ENCODE results near the gene MNAT1.

Gene MNAT1

GRCh38 chr14:60968099-60968498 lies 233.5 kb downstream of the MNAT1 start:
- DNase-seq (ENCODE audit: low read depth) = no peak

- no peak for DNase-seq (ENCODE audit: low read depth)
Measured at GRCh38 chr14:60968671-60969070, 234.1 kb downstream of the MNAT1 start.

DNA sequence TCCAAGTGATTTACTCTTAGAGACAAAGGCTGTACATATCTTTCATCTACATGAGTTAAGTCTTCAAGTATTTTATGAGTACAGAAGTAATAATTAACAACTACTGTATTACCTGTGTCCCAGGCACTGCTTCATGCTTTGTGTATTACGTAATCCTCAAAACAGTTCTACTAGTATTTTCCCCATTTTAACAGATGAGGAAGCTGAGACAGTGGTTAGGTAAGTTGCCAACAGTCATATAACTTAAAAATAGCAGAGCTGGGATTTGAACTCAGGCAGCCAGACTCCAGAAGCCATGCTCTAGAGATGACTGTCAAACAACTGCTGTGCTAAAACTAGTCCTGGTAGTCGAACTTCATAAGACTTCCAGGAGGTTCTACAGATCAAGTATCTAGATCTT lies 235.6 kb downstream of the MNAT1 start:
- no peak for DNase-seq (ENCODE audit: low read depth)

- DNase-seq (ENCODE audit: low read depth) = no peak
Measured at GRCh38 chr14:60971271-60971670, 236.7 kb downstream of the MNAT1 start.

- DNase-seq (ENCODE audit: low read depth) = no peak
Measured at GRCh38 chr14:60972295-60972694, 237.7 kb downstream of the MNAT1 start.

DNA sequence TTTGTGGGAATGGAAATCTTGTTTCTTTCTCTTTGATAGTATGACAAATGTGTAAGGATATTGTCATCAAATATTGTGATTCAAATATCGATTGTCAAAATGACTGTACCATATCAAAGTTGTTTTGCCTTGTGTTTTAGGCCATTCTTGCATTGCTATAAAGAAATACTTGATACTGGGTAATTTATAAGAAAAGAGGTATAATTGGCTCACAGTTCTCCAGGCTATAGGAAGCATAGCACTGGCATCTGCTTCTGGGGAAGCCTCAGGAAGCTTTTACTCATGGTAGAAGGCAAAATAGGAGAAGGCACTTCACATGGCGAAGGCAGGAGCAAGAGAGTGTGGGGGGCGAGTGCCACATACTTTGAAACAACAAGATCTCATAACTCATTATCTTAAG lies 238.5 kb downstream of the MNAT1 start:
- DNase-seq (ENCODE audit: low read depth) = no peak

- no peak for DNase-seq (ENCODE audit: low read depth)
Measured at GRCh38 chr14:60974090-60974651, 239.6 kb downstream of the MNAT1 start.

DNA sequence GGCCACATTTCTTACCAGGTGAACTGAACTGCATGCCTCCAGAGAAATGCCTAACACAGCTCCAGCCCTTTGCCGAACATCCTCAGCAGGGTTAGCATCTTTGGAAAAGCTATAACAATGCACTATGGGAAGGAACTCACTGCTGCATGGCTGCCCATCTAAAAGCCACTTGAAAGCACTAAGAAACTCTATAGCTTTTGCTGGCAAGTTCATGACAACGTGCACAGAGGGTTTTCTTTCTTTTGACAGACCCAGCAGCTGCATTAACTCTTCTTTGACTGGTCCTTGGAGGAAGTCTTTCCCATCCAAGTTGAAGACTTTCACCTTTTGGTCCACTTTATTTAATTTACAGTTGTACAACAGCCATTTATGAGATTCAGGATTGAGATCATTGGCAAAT lies 241.0 kb downstream of the MNAT1 start:
- DNase-seq (ENCODE audit: low read depth) = no peak

DNA sequence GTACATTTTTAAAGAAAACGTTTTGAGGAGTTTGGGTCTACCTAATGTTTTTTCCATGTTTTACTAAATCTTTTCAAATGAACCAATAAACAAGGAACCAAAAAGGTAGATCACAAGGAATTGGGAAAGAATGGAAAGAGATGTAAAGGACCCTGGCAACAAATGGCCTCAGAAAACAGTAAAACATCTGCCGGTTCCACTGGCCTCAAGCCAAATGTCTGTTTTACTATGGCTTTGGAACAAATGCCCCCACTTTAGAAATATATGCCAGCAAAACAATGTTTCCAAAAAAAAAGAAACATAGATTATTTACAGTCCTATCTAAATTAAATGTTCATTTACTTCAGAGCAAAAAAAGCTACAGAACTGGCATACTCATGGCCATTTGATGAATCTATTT lies 243.3 kb downstream of the MNAT1 start:
- DNase-seq (ENCODE audit: low read depth) = no peak

GRCh38 chr14:60980811-60981632 lies 246.5 kb downstream of the MNAT1 start, which contains the start of the genes SLC38A6 and TRMT5:
Gene SLC38A6, plus strand, starts transcription at chr14:60981245. Its CDS starts 33 bp downstream, at chr14:60981278.
Gene TRMT5, minus strand, starts transcription at chr14:60981079. Its CDS starts 106 bp downstream, at chr14:60980973.
- DNase-seq (ENCODE audit: low read depth) = peak; percentile 93

- DNase-seq (ENCODE audit: low read depth) = peak; percentile 56
Measured at GRCh38 chr14:60981633-60982455, 247.3 kb downstream of the MNAT1 start.

GRCh38 chr14:60984196-60984595 lies 249.6 kb downstream of the MNAT1 start:
- no peak for DNase-seq (ENCODE audit: low read depth)

DNA sequence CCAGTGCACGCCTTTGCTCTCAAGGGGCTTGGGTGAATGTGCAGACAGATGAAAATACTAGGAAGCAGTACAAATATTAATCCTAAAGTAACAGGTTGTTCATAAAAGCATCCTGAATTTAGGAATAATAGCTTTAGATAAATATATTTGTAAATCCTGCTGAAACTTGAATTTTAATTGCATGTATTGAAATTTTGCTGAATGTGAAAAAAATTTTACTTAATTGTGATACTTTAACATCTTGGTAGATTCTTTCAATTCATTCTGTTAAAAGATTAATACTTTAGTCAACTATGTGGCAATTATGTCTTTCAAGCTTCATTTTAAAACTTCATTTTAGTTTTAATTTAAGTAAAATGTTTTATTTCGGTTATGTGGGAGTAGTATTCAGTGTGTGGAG lies 251.9 kb downstream of the MNAT1 start:
- DNase-seq (ENCODE audit: low read depth) = no peak

GRCh38 chr14:60989599-60989998 lies 255.0 kb downstream of the MNAT1 start:
- DNase-seq (ENCODE audit: low read depth) = peak; percentile 39

DNA sequence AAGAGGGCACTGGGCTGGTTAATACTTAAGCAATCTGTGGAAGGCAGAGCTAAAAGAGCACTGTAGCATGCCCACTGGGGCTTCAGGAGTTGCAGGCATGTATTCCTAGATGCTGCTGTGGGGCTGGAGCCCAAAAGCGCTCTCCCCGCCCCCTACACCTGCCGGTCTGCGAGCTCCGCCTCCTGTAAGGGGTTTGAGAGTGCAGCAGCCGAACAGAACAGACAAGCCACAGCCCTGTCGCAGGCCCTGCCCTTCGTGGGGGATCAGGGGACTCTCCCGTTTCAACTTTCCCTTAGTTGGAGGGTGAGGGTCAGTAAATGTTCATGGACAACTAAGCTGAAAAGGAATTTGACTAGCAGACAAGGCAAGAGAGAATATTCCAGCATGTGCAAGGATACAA lies 264.1 kb downstream of the MNAT1 start:
- no peak for DNase-seq (ENCODE audit: low read depth)

DNA sequence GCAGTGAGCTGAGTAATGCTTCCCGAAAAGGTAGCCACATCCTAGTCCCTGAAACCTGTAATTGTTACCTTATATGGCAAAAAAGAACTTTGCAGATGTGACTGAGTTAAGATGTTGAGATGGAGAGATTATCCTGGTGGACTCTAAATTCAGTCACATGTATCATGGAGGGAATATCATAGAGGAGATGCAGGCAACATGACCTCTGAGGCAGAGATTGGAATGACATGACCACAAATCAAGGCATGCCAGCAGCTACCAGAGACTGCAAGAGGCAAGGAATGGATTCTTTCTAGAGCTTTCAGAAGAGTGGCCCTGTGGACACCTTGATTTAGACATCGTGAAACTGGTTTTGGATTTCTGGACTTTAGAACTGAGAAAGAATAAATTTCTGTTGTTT lies 265.0 kb downstream of the MNAT1 start:
- DNase-seq (ENCODE audit: low read depth) = no peak

DNA sequence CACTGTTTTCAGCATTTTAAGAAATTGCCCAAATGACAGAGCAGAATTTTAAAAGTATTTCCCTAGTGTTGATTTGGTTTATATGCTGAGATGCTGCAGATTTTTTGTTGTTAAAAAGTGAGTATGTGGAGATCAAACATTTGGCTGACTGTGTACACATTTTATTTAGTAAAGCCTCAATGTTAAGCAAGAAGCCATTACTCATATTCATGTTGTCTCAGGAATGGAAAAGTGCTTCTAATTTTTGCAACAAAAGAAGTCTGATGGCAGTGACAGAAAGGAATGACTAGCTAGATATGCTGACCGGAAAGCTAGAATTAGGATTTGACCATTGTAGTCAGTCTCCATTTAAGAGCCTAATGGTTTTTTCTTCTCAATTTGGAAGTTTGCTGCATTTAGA lies 269.0 kb downstream of the MNAT1 start:
- no peak for DNase-seq (ENCODE audit: low read depth)

- DNase-seq (ENCODE audit: low read depth) = no peak
Measured at GRCh38 chr14:61019537-61019936, 285.0 kb downstream of the MNAT1 start.
